ENCODE data around the gene RAB20.

DNA sequence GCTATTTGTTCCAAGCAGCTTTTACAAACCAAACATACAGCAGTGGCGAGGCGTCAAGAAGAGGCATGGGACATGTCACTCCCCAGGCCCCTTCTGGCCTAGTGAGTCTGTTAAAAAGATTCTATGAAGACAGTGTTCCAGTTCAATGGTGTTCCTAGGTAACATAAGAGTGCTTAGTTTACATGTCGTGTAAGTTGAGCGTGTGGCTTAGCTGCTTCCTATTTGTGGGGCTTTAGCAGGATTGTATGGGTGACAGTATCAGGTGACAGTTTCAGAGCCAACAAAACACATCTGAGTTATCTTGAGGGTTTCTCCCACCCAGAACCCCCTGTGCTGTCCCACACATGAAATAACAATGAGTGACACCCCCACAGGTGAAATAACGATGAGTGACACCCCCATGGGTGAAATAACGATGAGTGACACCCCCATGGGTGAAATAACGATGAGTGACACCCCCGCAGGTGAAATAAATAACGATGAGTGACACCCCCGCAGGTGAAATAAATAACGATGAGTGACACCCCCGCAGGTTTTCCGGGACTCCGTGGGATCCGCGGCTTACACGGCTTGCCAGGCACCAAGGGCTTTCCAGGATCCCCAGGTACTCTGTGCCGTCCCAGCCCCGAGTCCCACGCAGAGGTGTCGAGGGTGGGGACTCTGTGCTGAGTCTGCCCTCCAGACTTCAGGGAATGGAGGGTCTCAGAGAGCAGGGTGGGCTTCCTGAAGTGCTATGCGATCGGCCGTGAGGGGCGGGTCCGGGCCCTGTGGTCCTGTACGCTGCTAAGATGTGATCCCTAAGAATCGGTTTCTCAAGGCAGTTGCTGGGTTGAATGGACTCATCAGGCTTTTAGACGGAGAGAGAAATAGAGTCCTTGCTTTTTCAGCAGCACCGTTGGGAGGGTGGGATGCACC is 68.6 kb downstream of the RAB20 start:
- TF ChIP-seq, protein P1, sequence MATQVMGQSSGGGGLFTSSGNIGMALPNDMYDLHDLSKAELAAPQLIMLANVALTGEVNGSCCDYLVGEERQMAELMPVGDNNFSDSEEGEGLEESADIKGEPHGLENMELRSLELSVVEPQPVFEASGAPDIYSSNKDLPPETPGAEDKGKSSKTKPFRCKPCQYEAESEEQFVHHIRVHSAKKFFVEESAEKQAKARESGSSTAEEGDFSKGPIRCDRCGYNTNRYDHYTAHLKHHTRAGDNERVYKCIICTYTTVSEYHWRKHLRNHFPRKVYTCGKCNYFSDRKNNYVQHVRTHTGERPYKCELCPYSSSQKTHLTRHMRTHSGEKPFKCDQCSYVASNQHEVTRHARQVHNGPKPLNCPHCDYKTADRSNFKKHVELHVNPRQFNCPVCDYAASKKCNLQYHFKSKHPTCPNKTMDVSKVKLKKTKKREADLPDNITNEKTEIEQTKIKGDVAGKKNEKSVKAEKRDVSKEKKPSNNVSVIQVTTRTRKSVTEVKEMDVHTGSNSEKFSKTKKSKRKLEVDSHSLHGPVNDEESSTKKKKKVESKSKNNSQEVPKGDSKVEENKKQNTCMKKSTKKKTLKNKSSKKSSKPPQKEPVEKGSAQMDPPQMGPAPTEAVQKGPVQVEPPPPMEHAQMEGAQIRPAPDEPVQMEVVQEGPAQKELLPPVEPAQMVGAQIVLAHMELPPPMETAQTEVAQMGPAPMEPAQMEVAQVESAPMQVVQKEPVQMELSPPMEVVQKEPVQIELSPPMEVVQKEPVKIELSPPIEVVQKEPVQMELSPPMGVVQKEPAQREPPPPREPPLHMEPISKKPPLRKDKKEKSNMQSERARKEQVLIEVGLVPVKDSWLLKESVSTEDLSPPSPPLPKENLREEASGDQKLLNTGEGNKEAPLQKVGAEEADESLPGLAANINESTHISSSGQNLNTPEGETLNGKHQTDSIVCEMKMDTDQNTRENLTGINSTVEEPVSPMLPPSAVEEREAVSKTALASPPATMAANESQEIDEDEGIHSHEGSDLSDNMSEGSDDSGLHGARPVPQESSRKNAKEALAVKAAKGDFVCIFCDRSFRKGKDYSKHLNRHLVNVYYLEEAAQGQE (IDR thresholded peaks at IDR 0.05; ENCODE audit: low read depth) = no peak
- no peak for TF ChIP-seq CBX3 (IDR thresholded peaks at IDR 0.05; ENCODE audit: low read depth)
- TF ChIP-seq, protein P2, sequence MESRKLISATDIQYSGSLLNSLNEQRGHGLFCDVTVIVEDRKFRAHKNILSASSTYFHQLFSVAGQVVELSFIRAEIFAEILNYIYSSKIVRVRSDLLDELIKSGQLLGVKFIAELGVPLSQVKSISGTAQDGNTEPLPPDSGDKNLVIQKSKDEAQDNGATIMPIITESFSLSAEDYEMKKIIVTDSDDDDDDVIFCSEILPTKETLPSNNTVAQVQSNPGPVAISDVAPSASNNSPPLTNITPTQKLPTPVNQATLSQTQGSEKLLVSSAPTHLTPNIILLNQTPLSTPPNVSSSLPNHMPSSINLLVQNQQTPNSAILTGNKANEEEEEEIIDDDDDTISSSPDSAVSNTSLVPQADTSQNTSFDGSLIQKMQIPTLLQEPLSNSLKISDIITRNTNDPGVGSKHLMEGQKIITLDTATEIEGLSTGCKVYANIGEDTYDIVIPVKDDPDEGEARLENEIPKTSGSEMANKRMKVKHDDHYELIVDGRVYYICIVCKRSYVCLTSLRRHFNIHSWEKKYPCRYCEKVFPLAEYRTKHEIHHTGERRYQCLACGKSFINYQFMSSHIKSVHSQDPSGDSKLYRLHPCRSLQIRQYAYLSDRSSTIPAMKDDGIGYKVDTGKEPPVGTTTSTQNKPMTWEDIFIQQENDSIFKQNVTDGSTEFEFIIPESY (IDR thresholded peaks at IDR 0.05; ENCODE audit: extremely low read depth, insufficient replicate concordance, low read length) = no peak
- TF ChIP-seq, protein P3, sequence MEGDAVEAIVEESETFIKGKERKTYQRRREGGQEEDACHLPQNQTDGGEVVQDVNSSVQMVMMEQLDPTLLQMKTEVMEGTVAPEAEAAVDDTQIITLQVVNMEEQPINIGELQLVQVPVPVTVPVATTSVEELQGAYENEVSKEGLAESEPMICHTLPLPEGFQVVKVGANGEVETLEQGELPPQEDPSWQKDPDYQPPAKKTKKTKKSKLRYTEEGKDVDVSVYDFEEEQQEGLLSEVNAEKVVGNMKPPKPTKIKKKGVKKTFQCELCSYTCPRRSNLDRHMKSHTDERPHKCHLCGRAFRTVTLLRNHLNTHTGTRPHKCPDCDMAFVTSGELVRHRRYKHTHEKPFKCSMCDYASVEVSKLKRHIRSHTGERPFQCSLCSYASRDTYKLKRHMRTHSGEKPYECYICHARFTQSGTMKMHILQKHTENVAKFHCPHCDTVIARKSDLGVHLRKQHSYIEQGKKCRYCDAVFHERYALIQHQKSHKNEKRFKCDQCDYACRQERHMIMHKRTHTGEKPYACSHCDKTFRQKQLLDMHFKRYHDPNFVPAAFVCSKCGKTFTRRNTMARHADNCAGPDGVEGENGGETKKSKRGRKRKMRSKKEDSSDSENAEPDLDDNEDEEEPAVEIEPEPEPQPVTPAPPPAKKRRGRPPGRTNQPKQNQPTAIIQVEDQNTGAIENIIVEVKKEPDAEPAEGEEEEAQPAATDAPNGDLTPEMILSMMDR (IDR thresholded peaks at IDR 0.05 in 2 of 3, conservative IDR thresholded peaks at IDR 0.05 in 1 of 3; ENCODE audit: borderline replicate concordance in 1 of 3, insufficient read depth in 1 of 3, low read depth in 2 of 3, low read length in 2 of 3) = no peak

Data from HCT116 (cell line).